DMS153 (cell line): Measurements from ENCODE around the gene MAP4.
"Not testable (repeated sequence)": the region's sequence is repeated elsewhere in the genome, so short reads cannot be mapped to it uniquely, and the experiment has no call there.

Source experiments
- DNase-seq: peaks from one replicate; lab custom pipeline; 2025; lab: John Stamatoyannopoulos, UW

The MAP4 gene

GRCh38 chr3:48015431-48016180 is 610 bp downstream of the MAP4 start:
- no peak for DNase-seq

- no peak for DNase-seq
Observed at GRCh38 chr3:48014358-48014757, 1.9 kb downstream of the MAP4 start.

GRCh38 chr3:48013288-48013980 is 2.8 kb downstream of the MAP4 start:
- no peak for DNase-seq

- DNase-seq = no peak
Observed at GRCh38 chr3:48012659-48013058, 3.6 kb downstream of the MAP4 start.

- DNase-seq = not testable (repeated sequence)
Observed at GRCh38 chr3:48008066-48008465, 8.2 kb downstream of the MAP4 start.

GRCh38 chr3:48007361-48007760 is 8.9 kb downstream of the MAP4 start:
- not testable (repeated sequence) for DNase-seq

GRCh38 chr3:48006794-48007193 is 9.4 kb downstream of the MAP4 start:
- not testable (repeated sequence) for DNase-seq

- no peak for DNase-seq
Observed at GRCh38 chr3:48004694-48005093, 11.5 kb downstream of the MAP4 start.

GRCh38 chr3:48002787-48003186 is 13.4 kb downstream of the MAP4 start:
- no peak for DNase-seq

- no peak for DNase-seq
Observed at GRCh38 chr3:48001991-48002390, 14.2 kb downstream of the MAP4 start.

GRCh38 chr3:48000212-48000611 is 16.0 kb downstream of the MAP4 start:
- DNase-seq = no peak

- DNase-seq = no peak
Observed at GRCh38 chr3:47996440-47996839, 19.8 kb downstream of the MAP4 start.

GRCh38 chr3:47994180-47994579 is 22.0 kb downstream of the MAP4 start:
- DNase-seq = no peak

- DNase-seq = no peak
Observed at GRCh38 chr3:47991341-47991740, 24.9 kb downstream of the MAP4 start.

- DNase-seq = peak; percentile 7
Observed at GRCh38 chr3:47989981-47990440, 26.2 kb downstream of the MAP4 start.

- no peak for DNase-seq
Observed at GRCh38 chr3:47985381-47985780, 30.8 kb downstream of the MAP4 start.

GRCh38 chr3:47984075-47984728 is 32.0 kb downstream of the MAP4 start:
- no peak for DNase-seq

- no peak for DNase-seq
Observed at GRCh38 chr3:47980795-47981194, 35.4 kb downstream of the MAP4 start.

GRCh38 chr3:47979070-47979469 is 37.1 kb downstream of the MAP4 start:
- DNase-seq = no peak

- DNase-seq = no peak
Observed at GRCh38 chr3:47978386-47978785, 37.8 kb downstream of the MAP4 start.

GRCh38 chr3:47976135-47976732 is 40.0 kb downstream of the MAP4 start:
- no peak for DNase-seq

- no peak for DNase-seq
Observed at GRCh38 chr3:47974974-47975470, 41.2 kb downstream of the MAP4 start.
